AG09319 (cell line): ENCODE measurements around the gene SUPT3H.

Experiments used
- DNase-seq: peaks from one replicate; pipeline ENCODE4 v3.0.0-alpha.2; 2010; ENCODE audit warnings: low read depth; ENCODE audit errors: extremely low read depth
- CTCF ChIP-seq: IDR thresholded peaks from 2 replicates; pipeline ENCODE4 v1.5.1; 2011; ENCODE audit warnings: low read depth, mild to moderate bottlenecking, inconsistent platforms, low read length, moderate library complexity

The SUPT3H gene

GRCh38 chr6:44800171-44800783 lies 577.5 kb downstream of the SUPT3H start:
- no peak for TF ChIP-seq CTCF
- peak; percentile 37 for DNase-seq

DNA sequence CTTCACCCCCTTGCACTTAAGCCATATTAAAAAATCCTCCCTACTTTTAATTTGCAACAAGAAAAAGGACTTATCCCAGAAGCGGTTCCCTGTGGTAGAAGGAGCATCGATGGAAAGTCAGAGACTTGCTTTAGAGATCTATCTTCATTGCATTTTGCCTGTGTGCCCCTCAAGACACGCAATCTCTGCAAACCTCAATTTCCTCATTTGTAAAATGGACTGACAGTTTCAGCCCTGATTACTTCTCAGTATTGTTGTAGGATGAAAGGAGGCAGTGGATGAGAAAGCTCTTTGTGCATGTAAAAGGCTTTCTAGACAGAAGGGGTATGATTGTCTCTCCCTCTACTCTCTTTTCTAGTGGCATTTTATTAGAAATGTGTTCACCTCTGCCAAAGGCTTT lies 580.0 kb downstream of the SUPT3H start:
- TF ChIP-seq CTCF: no peak
- DNase-seq: no peak

DNA sequence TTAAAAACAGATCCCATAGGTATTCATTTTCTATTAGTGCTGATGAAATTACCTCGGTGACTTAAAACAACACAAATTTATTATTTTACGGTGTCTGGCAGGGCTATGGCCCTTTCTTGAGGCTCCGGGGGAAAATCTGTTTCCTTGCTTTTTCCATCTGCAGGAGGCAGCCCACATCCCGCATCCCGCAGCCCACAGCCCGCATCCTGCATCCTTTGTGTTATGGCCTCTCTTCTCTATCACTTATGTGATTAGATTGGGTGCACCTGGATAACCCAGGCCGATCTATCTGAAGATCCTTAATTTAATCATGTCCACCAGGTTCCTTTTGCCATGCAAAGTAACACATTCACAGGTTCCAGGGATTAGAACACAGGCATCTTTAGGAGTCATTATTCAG lies 582.4 kb downstream of the SUPT3H start:
- no peak for DNase-seq
- no peak for TF ChIP-seq CTCF

GRCh38 chr6:44789806-44790205 lies 587.9 kb downstream of the SUPT3H start:
- no peak for TF ChIP-seq CTCF

DNA sequence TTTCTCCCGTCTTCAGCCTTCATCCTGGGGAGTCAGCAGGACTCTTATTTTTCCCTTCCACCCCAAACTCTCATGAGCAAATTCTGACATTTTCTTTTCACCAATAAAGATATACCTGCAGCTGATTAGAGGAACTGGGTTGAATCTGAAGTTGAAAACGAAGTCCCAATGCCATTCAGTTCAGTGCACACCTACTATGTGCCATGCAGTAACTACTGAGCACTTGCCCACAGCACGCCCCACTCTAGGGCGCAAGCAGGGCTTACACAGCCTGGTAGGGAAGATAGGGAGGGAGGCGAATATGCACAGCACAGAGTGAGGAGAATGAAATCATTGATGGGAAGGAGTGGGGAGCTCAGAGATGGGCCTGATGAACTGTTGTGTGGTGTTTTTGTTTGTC lies 588.7 kb downstream of the SUPT3H start:
- no peak for DNase-seq

More at GRCh38 chr6:44789806-44790205, 587.9 kb downstream of the SUPT3H start:
- DNase-seq: no peak

DNA sequence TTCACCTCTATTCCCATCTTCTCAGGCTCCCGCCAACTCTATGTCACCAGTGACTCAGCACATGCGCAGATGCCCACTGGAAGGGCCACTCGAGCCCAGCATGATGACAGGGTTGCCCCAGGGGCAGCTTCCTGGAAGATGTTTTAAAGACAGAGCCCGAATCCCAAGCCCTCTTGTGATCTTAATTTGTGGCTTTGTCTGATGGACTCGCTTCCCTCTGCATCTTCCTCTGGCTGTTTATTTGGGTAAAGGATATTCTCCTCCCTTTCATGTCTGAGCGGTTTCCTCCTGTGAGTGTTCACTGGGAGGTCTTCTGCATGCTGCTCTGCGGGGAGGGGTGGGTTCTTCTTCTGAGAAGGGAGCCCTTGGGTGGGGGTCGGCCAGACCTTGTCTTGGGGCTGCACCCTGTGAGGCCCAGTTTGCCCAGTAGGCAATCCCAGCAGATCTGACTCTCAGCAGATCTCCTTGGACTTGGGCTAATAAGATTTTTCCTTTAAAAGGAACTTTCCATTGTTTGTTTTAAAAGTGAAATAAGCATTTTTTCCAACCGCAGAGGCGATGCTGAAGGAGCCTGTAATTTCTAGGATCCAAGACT lies 589.2 kb downstream of the SUPT3H start:
- no peak for DNase-seq
- TF ChIP-seq CTCF: no peak

More for the DNA sequence above, 588.7 kb downstream of the SUPT3H start:
- no peak for TF ChIP-seq CTCF

- DNase-seq: no peak
Observed at GRCh38 chr6:44787254-44787834, 590.4 kb downstream of the SUPT3H start.

More at GRCh38 chr6:44787254-44787834, 590.4 kb downstream of the SUPT3H start:
- TF ChIP-seq CTCF: no peak
